Fibroblast of lung (primary cell): ENCODE measurements around the gene ISG20. TPM values are rescaled to one million over a fixed set of nuclear protein-coding genes. Genes with fewer than 3 reads are reported as not detected.

Source experiments
- DNase-seq, 2 donors: peaks; one replicate each; pipeline versions ENCODE4 v3.0.0 to v3.0.0-alpha.2; 2010; ENCODE audit warnings: low read depth in 2 of 2
- H2AFZ ChIP-seq: 2 replicates; pipeline ENCODE4 v1.5.1; 2012; ENCODE audit warnings: low read length, control low read depth, inconsistent platforms
- H3K27ac ChIP-seq: 2 replicates; pipeline ENCODE4 v1.5.1; 2011; ENCODE audit warnings: low read length, control low read depth; ENCODE audit not compliant: insufficient read depth
- H3K27me3 ChIP-seq: 2 replicates; pipeline ENCODE4 v1.5.1; 2011; ENCODE audit warnings: mild to moderate bottlenecking, low read length; ENCODE audit not compliant: control insufficient read depth, insufficient read depth
- H3K36me3 ChIP-seq: 2 replicates; pipeline ENCODE4 v1.5.1; 2011; ENCODE audit warnings: low read length; ENCODE audit not compliant: control insufficient read depth, insufficient read depth
- H3K4me1 ChIP-seq: 2 replicates; pipeline ENCODE4 v1.5.1; 2011; ENCODE audit warnings: low read length; ENCODE audit not compliant: control insufficient read depth, insufficient read depth; ENCODE audit errors: extremely low read depth
- H3K4me2 ChIP-seq: 2 replicates; pipeline ENCODE4 v1.5.1; 2011; ENCODE audit warnings: low read length, control low read depth; ENCODE audit not compliant: insufficient read depth; ENCODE audit errors: extremely low read depth
- H3K4me3 ChIP-seq, 4 experiments: fragments of 200-600 bp in 1 of 4; sonication (generic) in 1 of 4; replicated peaks in 1 of 4; 2 replicates each; pipeline ENCODE4 v1.5.1; 2011 to 2016; ENCODE audit warnings: low read length in 4 of 4, low read depth in 3 of 4, mild to moderate bottlenecking in 3 of 4, control low read depth in 2 of 4, inconsistent platforms in 1 of 4, mixed read lengths in 1 of 4; ENCODE audit not compliant: insufficient read depth in 1 of 4; ENCODE audit errors: control extremely low read depth in 1 of 4
- H3K79me2 ChIP-seq: 2 replicates; pipeline ENCODE4 v1.5.1; 2012; ENCODE audit warnings: mild to moderate bottlenecking, low read length, inconsistent platforms; ENCODE audit not compliant: control insufficient read depth, insufficient read depth
- H3K9ac ChIP-seq: 2 replicates; pipeline ENCODE4 v1.5.1; 2011; ENCODE audit warnings: mild to moderate bottlenecking, low read length, control low read depth; ENCODE audit not compliant: insufficient read depth
- H3K9me3 ChIP-seq: 2 replicates; pipeline ENCODE4 v1.5.1; 2012; ENCODE audit warnings: low read depth, low read length; ENCODE audit not compliant: control insufficient read depth, insufficient read depth
- H4K20me1 ChIP-seq: 2 replicates; pipeline ENCODE4 v1.5.1; 2011; ENCODE audit warnings: low read length; ENCODE audit not compliant: control insufficient read depth, insufficient read depth; ENCODE audit errors: extremely low read depth
- EZH2 ChIP-seq: IDR thresholded peaks from 2 replicates; pipeline ENCODE4 v1.5.1; 2012; ENCODE audit warnings: low read length, control low read depth, mild to moderate bottlenecking; ENCODE audit errors: missing control alignments
- polyA plus RNA-seq, 2 donors: library from polyadenylated mRNA; depleted of rRNA in 1 of 2; stranded (reverse) in 1 of 2; unstranded in 1 of 2; fragments of >200 nt; gene quantifications; 2 replicates each; pipeline ENCODE4 v1.2.1, GENCODE V29; 2011 to 2012; ENCODE audit warnings: missing spikeins in 1 of 2
- total RNA-seq: library from RNA; depleted of rRNA; stranded (reverse); fragments of >200 nt; gene quantifications from 2 replicates; pipeline ENCODE4 v1.2.1, GENCODE V29; 2014
- TF ChIP-seq, protein P1 (sequence below), 2 donors: IDR thresholded peaks in 1 of 2; conservative IDR thresholded peaks in 1 of 2; 1 replicate in 1 of 2; 2 replicates in 1 of 2; pipeline ENCODE4 v1.5.1; 2011 to 2012; ENCODE audit warnings: low read length in 2 of 2, control low read depth in 1 of 2, inconsistent platforms in 1 of 2, low read depth in 1 of 2, mild to moderate bottlenecking in 1 of 2

The ISG20 gene
- total and polyA plus RNA-seq, 2 donors (not counting 1 experiment from before 2014, with no cell fraction given) = 2.2 to 3.0 TPM

DNA sequence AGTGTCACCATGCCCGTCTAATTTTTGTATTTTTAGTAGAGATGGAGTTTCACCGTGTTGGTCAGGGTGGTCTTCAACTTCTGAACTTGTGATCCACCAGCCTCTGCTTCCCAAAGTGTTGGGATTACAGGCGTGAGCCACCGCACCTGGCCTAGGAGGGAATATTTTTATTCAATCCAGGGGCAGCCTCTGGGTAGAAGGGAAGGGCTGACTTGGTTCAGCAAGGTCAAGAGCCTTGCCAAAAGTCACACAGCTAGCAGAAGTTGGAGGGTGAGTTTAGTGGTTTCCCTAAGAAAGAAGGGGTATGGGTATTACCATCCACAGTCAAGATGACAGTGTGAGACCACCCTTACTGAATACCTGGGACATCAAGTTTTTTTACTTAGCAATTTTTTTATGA is 22.6 kb upstream of the ISG20 start:
- Histone ChIP-seq H3K4me2 (no peak overlapping the region), H3K9ac (no peak overlapping the region), H2AFZ (no peak overlapping the region), H3K4me3 (no peak overlapping the region), H3K9me3 (no peaks in the 10 kb centered on the region), H3K27ac (no peak overlapping the region), H4K20me1 (no peaks in the 10 kb centered on the region), H3K36me3 (no peaks in the 10 kb centered on the region), H3K4me1 (peaks cover 7% of the 10 kb centered on the region), H3K79me2 (peaks cover under 1% of the 10 kb centered on the region), H3K27me3 (no peaks in the 10 kb centered on the region)
- no peak for DNase-seq
- TF ChIP-seq, protein P1, sequence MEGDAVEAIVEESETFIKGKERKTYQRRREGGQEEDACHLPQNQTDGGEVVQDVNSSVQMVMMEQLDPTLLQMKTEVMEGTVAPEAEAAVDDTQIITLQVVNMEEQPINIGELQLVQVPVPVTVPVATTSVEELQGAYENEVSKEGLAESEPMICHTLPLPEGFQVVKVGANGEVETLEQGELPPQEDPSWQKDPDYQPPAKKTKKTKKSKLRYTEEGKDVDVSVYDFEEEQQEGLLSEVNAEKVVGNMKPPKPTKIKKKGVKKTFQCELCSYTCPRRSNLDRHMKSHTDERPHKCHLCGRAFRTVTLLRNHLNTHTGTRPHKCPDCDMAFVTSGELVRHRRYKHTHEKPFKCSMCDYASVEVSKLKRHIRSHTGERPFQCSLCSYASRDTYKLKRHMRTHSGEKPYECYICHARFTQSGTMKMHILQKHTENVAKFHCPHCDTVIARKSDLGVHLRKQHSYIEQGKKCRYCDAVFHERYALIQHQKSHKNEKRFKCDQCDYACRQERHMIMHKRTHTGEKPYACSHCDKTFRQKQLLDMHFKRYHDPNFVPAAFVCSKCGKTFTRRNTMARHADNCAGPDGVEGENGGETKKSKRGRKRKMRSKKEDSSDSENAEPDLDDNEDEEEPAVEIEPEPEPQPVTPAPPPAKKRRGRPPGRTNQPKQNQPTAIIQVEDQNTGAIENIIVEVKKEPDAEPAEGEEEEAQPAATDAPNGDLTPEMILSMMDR (conservative IDR thresholded peaks at IDR 0.05 in 1 of 2, IDR thresholded peaks at IDR 0.05 in 1 of 2; ENCODE audit: low read depth in 1 of 2, low read length in 2 of 2) = no peak
- no peak for TF ChIP-seq EZH2

DNA sequence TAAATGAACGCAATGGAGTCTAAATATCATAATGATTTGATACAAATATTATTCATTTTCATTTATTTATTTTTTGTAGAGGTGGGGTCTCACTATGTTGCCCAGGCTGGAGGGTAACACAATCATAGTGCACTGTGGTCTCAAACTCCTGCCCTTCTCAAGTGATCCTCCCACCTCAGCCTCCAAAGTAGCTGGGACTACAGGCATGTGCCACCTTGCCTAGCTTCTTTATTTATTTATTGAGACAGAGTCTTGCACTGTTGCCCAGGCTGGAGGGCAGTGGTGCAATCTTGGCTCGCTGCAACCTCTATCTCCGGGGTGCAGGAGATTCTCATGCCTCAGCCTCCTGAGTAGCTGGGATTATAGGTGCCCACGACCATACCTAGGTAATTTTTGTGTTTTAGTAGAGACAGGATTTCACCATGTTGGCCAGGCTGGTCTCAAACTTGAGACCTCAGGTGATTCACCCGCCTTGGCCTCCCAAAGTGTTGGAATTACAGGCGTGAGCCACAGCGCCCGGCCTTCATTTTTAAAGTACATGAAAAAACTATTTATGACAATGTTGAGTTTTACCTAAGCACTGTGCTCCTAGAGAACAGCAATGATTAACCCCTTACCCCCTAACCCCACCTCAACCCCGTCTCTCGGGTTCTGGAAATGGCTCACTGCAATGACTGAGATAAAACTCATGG is 21.6 kb upstream of the ISG20 start:
- TF ChIP-seq EZH2 = no peak
- TF ChIP-seq, protein P1 (conservative IDR thresholded peaks at IDR 0.05 in 1 of 2, IDR thresholded peaks at IDR 0.05 in 1 of 2; ENCODE audit: low read depth in 1 of 2, low read length in 2 of 2) = no peak

DNA sequence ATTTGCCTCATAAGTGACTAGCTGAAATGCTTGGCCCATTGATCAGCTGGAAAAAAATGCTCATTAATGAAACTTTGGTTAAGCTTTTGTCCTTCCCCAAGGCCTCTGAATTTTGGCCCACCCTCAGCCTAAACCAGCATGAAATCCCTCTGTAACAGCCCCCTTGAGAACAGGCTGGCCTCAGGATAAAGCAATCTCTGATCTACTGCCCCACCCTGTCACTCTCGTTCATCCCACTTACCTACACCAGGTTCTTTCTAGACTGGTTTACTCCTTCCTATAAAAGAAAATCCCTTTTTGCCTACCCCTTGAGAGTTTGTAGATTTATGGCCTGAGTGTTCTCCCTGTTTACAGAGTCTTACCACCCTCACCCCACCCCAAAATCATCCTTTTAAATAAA is 21.0 kb upstream of the ISG20 start:
- Histone ChIP-seq H3K9ac (no peak overlapping the region), H2AFZ (no peak overlapping the region), H3K4me1 (peaks cover 4% of the 10 kb centered on the region)

More for the DNA sequence above, 21.6 kb upstream of the ISG20 start:
- Histone ChIP-seq H3K4me2 (no peak overlapping the region), H3K9ac (no peak overlapping the region), H3K27me3 (no peaks in the 10 kb centered on the region), H3K27ac (no peak overlapping the region), H3K4me1 (peaks cover 7% of the 10 kb centered on the region), H2AFZ (no peak overlapping the region), H3K79me2 (peaks cover 10% of the 10 kb centered on the region), H3K36me3 (no peaks in the 10 kb centered on the region), H3K4me3 (no peak overlapping the region), H4K20me1 (no peaks in the 10 kb centered on the region), H3K9me3 (no peaks in the 10 kb centered on the region)
- no peak for DNase-seq

More for the DNA sequence above, 21.0 kb upstream of the ISG20 start:
- no peak for TF ChIP-seq EZH2
- TF ChIP-seq, protein P1 (conservative IDR thresholded peaks at IDR 0.05 in 1 of 2, IDR thresholded peaks at IDR 0.05 in 1 of 2; ENCODE audit: low read depth in 1 of 2, low read length in 2 of 2) = no peak
- Histone ChIP-seq H4K20me1 (no peaks in the 10 kb centered on the region), H3K4me3 (no peak overlapping the region), H3K27ac (no peak overlapping the region), H3K4me2 (no peak overlapping the region), H3K9me3 (no peaks in the 10 kb centered on the region), H3K27me3 (no peaks in the 10 kb centered on the region), H3K36me3 (no peaks in the 10 kb centered on the region), H3K79me2 (peaks cover 16% of the 10 kb centered on the region)
- no peak for DNase-seq
